HG03103 (cell line): Measurements from ENCODE around the gene RAB11B.
"Not testable (repeated sequence)": the region's sequence is repeated elsewhere in the genome, so short reads cannot be mapped to it uniquely, and the experiment has no call there.

Source experiments
- ATAC-seq: cut with Tn5 transposase; IDR thresholded peaks from one replicate; pipeline ENCODE4 v1.9.1; 2021; ENCODE audit warnings: low read depth; ENCODE audit not compliant: unreplicated experiment

The RAB11B gene

DNA sequence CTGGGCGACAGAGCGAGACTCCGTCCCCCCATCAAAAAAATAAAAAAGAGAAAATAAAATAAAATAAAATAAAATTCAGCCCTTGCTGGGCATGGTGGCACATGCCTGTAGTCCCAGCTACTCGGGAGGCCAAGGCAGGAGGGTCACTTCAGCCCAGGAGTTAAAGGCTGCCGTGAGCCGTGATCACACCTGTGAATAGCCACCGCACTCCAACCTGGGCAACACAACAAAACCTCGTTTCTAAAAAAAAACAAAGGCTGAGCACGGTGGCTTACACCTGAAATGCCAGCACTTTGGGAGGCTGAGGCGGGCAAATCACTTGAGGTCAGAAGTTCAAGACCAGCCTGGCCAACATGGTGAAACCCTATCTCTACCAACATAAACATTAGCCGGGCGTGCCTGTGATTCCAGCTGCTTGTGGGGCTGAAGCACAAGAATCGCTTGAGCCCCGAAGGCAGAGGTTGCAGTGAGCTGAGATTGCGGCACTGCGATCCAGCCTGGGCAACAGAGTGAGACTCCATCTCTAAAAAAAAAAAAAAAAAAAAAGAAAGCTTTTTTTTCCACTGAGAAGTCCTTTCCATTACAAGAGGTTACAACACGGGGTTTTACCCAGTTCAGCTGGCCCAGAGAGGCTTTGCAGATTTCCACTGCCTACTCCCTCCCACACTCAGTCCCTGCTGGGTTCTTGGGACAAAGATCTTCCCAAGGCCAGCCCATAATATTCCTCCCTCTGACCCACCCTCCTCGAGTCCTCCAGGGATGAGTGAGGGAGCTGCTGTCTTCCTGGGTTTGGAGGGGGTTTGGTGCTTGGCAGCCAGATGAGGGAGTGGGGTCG is 19.8 kb upstream of the RAB11B start:
- no peak for ATAC-seq

DNA sequence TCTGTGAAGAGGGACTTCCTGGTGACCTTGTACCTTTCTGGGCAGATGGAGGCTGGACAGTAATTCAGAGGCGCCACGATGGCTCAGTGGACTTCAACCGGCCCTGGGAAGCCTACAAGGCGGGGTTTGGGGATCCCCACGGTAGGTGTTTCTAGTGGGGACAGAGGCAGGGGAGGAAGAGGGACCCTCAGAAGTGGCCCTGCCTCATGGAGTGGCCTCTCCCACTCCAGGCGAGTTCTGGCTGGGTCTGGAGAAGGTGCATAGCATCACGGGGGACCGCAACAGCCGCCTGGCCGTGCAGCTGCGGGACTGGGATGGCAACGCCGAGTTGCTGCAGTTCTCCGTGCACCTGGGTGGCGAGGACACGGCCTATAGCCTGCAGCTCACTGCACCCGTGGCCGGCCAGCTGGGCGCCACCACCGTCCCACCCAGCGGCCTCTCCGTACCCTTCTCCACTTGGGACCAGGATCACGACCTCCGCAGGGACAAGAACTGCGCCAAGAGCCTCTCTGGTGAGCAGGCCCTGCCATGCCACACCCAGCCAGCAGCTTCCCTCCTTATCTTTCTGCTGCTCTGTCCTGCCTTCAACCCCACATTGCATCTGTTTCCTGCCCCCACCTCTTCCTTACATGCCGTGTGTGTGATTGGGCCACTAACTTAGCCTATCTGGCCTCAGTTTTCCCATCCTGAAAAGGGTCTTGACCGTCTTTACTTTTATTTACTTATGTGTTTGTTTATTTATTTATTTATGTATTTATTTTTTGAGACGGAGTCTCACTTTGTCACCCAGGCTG is 19.0 kb upstream of the RAB11B start:
- no peak for ATAC-seq

DNA sequence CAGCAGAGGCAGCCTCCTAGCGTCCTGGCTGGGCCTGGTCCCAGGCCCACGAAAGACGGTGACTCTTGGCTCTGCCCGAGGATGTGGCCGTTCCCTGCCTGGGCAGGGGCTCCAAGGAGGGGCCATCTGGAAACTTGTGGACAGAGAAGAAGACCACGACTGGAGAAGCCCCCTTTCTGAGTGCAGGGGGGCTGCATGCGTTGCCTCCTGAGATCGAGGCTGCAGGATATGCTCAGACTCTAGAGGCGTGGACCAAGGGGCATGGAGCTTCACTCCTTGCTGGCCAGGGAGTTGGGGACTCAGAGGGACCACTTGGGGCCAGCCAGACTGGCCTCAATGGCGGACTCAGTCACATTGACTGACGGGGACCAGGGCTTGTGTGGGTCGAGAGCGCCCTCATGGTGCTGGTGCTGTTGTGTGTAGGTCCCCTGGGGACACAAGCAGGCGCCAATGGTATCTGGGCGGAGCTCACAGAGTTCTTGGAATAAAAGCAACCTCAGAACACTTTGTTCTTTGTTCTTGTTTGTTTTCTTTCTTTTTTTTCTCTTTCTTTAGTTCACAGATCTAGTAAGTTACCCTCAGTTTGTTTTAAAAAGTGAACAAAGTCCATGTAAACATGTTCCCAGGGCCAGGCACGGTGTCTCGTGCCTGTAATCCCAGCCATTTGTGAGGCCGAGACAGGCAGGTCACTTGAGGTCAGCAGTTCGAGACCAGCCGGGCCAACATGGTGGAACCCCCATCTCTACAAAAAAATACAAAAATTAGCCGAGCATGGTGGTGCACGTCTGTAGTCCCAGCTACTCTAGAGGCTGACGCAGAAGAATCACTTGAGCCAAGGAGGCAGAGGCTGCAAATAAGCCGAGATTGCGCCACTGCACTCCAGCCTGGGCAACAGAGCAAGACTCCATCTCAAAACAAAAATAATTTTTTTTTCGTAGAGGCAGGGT is 16.0 kb upstream of the RAB11B start:
- no peak for ATAC-seq

- ATAC-seq, result not testable (repeated sequence)
Observed at GRCh38 chr19:8375766-8376165, 14.4 kb upstream of the RAB11B start.

GRCh38 chr19:8376373-8376974 is 13.7 kb upstream of the RAB11B start:
- not testable (repeated sequence) for ATAC-seq

GRCh38 chr19:8377598-8377997 is 12.6 kb upstream of the RAB11B start:
- no peak for ATAC-seq

DNA sequence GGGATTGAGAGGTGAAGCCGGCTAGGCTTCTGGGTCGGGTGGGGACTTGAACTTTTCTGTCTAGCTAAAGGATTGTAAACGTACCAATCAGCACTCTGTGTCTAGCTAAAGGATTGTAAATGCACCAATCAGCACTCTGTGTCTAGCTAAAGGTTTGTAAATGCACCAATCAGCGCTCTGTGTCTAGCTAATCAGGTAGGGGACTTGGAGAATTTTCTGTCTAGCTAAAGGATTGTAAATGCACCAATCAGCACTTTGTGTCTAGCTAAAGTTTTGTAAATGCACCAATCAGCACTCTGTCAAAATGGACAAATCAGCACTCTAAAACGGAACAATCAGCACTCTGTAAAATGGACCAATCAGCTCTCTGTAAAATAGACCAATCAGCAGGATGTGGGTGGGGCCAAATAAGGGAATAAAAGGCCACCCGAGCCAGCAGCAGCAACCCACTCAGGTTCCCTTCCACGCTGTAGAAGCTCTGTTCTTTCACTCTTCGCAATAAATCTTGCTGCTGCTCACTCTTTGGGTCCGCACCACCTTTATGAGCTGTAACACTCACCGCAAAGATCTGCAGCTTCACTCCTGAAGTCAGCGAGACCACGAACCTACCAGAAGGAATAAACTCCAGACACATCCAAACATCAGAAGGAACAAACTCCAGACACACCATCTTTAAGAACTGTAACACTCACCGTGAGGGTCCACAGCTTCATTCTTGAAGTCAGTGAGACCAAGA is 10.8 kb upstream of the RAB11B start:
- ATAC-seq, result not testable (repeated sequence)

DNA sequence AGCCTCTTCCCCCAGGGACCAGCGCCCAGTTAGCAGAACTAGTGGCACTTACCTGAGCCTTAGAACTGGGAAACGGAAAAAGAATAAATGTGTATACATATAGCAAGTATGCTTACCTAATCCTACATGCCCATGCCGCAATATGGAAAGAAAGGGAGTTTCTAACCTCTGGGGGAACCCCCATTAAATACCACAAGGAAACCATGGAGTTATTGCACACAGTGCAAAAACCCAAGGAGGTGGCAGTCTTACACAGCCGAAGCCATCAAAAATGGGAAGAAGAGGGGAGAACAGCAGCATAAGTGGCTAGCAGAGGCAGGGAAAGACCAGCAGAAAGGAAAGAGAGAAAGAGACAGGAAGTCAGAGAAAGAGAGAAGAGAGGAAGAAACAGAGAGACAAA is 5.6 kb upstream of the RAB11B start:
- ATAC-seq, result not testable (repeated sequence)

GRCh38 chr19:8385103-8385502 is 5.1 kb upstream of the RAB11B start:
- ATAC-seq, result not testable (repeated sequence)

DNA sequence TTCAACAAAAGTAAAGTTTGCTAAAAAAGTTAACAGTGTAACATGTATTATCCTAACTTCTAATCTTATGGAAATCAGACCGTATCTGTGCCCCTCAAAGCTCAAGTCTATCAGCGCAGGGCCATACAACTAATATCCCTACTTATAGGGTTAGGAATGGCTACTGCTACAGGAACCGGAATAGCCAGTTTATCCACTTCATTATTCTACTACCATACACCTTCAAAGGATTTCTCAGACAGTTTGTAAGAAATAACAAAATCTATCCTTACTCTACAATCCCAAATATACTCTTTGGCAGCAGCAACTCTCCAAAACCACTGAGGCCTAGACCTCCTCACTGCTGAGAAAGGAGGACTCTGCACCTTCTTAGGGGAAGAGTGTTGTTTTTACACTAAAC is 4.6 kb upstream of the RAB11B start:
- not testable (repeated sequence) for ATAC-seq

DNA sequence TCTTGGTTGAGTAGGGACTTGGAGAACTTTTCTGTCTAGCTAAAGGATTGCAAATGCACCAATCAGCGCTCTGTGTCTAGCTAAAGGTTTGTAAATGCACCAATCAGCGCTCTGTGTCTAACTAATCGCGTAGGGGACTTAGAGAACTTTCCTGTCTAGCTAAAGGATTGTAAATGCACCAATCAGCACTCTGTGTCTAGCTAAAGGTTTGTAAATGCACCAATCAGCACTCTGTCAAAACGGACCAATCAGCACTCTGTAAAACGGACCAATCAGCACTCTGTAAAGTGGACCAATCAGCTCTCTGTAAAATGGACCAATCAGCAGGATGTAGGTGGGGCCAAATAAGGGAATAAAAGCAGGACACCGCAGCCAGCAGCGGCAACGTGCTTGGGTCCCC is 3.7 kb upstream of the RAB11B start:
- not testable (repeated sequence) for ATAC-seq

GRCh38 chr19:8386990-8387389 is 3.2 kb upstream of the RAB11B start:
- no peak for ATAC-seq

DNA sequence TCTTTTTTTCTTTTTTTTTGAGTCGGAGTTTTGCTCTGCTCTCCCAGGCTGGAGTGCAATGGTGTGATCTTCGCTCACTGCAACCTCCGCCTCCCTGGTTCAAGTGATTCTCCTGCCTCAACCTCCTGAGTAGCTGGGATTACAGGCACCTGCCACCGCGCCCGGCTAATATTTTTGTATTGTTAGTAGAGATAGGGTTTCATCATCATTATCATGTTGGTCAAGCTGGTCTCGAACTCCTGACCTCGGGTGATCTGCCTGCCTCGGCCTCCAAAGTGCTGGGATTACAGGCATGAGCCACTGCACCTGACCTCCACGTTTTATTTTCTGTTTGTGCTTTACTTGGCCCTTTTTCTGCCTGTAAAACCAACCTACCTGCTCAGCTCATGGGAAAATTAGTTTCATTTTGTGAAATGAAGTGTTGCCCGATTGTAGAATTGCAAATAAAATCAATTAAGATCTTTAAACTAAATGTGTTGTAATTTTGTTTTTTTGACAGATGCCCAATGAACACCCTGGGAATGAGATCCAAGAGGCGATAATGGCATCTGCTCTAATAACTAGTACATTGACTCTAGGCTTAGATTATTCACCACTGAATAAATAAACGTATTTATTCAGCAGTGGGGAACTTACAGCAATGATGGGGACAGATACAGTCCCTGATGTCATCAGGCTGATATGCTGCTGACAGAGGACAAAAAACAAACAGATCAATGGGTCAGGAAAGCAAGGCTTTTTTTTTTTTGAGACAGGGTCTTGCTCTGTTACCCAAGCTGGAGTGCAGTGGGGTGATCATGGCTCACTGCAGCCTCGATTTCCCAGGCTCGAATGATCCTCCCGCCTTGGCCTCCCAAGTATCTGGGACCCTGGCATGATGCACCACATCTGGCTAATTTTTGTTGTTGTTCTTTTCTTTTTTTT is 2.2 kb upstream of the RAB11B start:
- ATAC-seq, result no peak

- no peak for ATAC-seq
Observed at GRCh38 chr19:8388612-8388958, 1.6 kb upstream of the RAB11B start.

- ATAC-seq, result peak; percentile 25
Observed at GRCh38 chr19:8390617-8390981, 439 bp downstream of the RAB11B start.

DNA sequence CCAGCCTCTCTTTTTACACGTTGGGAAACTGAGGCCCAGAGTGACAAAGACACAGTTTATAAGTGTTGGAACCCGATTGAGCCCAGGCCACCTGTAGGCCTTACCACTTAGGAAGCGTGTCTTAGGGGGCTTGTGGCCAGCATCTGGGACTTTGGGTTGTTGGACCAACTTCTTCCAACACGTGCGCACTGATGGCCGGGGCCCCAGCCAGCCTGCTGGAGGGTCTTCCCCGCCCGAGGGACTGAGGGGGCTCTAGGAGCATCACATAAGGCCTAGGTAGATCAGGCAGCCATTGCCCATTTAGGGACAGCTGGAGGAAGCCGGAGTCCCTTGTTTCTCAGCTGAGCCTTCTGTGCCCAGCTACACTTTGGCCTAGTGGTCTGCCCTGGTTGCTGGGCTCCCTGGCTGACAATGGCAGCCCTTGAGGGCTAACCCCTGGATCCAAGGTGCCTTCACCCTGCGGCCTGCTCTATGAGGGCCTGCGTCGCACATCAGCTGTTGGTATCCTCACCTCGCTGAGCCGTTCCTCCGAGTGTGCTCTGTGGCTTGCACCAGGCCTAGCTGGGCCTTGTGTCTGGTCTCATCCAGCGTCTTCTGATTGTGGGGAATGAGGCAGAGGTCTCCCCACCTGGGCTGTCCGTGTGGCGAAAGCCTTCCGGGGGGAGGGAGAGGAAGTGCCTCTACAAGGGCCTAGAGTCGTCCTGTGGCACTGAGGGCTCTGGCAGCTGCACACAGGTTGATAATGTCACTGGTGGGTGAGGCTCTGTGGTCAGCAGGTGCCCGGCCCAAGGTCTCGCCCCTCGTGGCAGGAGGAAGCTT is 1.2 kb downstream of the RAB11B start:
- ATAC-seq, result no peak

DNA sequence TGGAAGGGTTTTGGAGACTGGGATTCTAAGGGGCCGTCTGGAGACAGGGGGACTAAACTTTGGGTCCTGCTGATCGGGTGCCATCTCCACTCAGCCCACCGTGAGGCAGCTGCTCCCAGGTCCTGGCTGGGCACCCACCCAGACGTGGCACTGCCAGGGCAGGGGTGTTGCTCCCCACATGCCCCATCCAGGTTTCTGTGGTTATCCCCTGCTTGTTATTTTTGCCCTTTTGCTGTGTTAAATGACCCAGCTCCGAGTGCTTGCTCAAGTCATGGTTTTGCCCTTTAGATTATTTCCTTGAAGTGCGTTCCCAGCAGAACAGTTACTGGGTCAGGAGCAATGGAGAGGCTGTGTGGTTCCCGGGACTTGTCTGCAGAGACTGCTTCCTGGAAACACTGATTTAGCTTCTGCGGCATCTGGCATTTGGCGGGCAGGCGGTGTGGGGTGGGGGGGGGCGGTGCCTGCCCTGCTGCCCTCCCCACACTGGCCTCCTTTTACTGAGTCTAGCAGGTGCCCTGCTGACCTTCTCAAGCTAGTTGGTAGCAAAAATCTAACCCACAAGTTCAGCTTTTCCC is 1.9 kb downstream of the RAB11B start:
- ATAC-seq, result no peak
